Glutamatergic neuron (in vitro differentiated cells): Measurements from ENCODE around the gene STAT4. TPM values are rescaled to one million over a fixed set of nuclear protein-coding genes. Genes with fewer than 3 reads are reported as not detected.

Source experiments
- DNase-seq: peaks from one replicate; pipeline ENCODE4 v3.0.0; 2022
- H3K27ac Mint-ChIP-seq: one replicate; pipeline ENCODE4 v1.8.0; 2020; ENCODE audit warnings: mild to moderate bottlenecking, mixed read lengths, inconsistent platforms; ENCODE audit not compliant: unreplicated experiment
- H3K27me3 Mint-ChIP-seq: one replicate; pipeline ENCODE4 v1.8.0; 2020; ENCODE audit warnings: mild to moderate bottlenecking, moderate library complexity, mixed read lengths, inconsistent platforms; ENCODE audit not compliant: unreplicated experiment
- H3K36me3 Mint-ChIP-seq: one replicate; pipeline ENCODE4 v1.8.0; 2020; ENCODE audit warnings: mild to moderate bottlenecking, mixed read lengths, inconsistent platforms; ENCODE audit not compliant: unreplicated experiment
- H3K4me1 Mint-ChIP-seq: one replicate; pipeline ENCODE4 v1.8.0; 2020; ENCODE audit warnings: mild to moderate bottlenecking, low read depth, mixed read lengths, inconsistent platforms; ENCODE audit not compliant: unreplicated experiment
- H3K4me3 Mint-ChIP-seq: one replicate; pipeline ENCODE4 v1.8.0; 2020; ENCODE audit warnings: mild to moderate bottlenecking, mixed read lengths, inconsistent platforms; ENCODE audit not compliant: unreplicated experiment
- H3K9me3 Mint-ChIP-seq: one replicate; pipeline ENCODE4 v1.8.0; 2020; ENCODE audit warnings: mild to moderate bottlenecking, moderate library complexity, mixed read lengths, inconsistent platforms; ENCODE audit not compliant: unreplicated experiment
- CTCF ChIP-seq: fragments of 200-600 bp; sonication (generic); IDR thresholded peaks from one replicate; pipeline ENCODE4 v1.5.0; 2021; ENCODE audit not compliant: partially characterized antibody, unreplicated experiment
- total RNA-seq: library from RNA; stranded (reverse); fragmentation: NEBNext Ultra II Directional; extraction: Animal tissue kit (Norgen Biotek cat#: 25700); gene quantifications from one replicate; pipeline ENCODE4 v1.2.1, GENCODE V29; 2021; ENCODE audit not compliant: unreplicated experiment

The STAT4 gene
- total RNA-seq, 1 donor from 2014 or later: 0.74 TPM

DNA sequence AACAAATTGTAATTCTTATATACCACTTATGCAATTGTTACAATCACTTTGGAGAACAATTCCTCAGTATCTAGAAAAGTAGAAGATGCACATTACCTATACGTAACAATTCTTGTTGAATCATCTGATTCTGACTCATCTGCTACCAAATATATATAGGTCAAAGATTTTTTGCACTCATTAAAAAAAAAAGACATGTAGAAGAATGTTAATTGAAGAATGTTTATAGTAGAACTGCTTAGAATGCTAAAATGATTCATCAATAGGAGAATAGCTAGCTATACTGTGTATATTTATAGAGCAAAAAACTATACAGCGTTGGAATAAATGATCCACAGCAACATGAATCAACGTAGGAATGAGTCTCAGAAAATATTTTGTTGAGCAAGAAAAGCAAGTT lies 107.4 kb downstream of the STAT4 start:
- Mint-ChIP-seq H3K36me3 (no peaks in the 10 kb centered on the region), H3K4me3 (no peak overlapping the region), H3K27me3 (no peaks in the 10 kb centered on the region), H3K9me3 (no peaks in the 10 kb centered on the region), H3K27ac (no peak overlapping the region), H3K4me1 (no peaks in the 10 kb centered on the region)
- DNase-seq: no peak
- TF ChIP-seq CTCF: no peak

- H3K36me3 Mint-ChIP-seq: no peaks in the 10 kb centered on the region
- H3K4me1 Mint-ChIP-seq: no peaks in the 10 kb centered on the region
- H3K4me3 Mint-ChIP-seq: no peak overlapping the region
- H3K9me3 Mint-ChIP-seq: no peaks in the 10 kb centered on the region
- H3K27me3 Mint-ChIP-seq: no peaks in the 10 kb centered on the region
- no peak overlapping the region for H3K27ac Mint-ChIP-seq
- TF ChIP-seq CTCF: no peak
- DNase-seq: no peak
Observed at GRCh38 chr2:191041418-191042161, 109.2 kb downstream of the STAT4 start.

- Mint-ChIP-seq H3K27ac (no peak overlapping the region), H3K36me3 (no peaks in the 10 kb centered on the region), H3K27me3 (no peaks in the 10 kb centered on the region), H3K9me3 (no peaks in the 10 kb centered on the region), H3K4me1 (no peaks in the 10 kb centered on the region), H3K4me3 (no peak overlapping the region)
- no peak for DNase-seq
- no peak for TF ChIP-seq CTCF
Observed at GRCh38 chr2:191039616-191040015, 111.2 kb downstream of the STAT4 start.

- Mint-ChIP-seq H3K36me3 (no peaks in the 10 kb centered on the region), H3K4me1 (no peaks in the 10 kb centered on the region), H3K4me3 (no peak overlapping the region), H3K27ac (no peak overlapping the region), H3K27me3 (no peaks in the 10 kb centered on the region), H3K9me3 (no peaks in the 10 kb centered on the region)
- DNase-seq: no peak
- no peak for TF ChIP-seq CTCF
Observed at GRCh38 chr2:191038741-191039140, 112.1 kb downstream of the STAT4 start.

DNA sequence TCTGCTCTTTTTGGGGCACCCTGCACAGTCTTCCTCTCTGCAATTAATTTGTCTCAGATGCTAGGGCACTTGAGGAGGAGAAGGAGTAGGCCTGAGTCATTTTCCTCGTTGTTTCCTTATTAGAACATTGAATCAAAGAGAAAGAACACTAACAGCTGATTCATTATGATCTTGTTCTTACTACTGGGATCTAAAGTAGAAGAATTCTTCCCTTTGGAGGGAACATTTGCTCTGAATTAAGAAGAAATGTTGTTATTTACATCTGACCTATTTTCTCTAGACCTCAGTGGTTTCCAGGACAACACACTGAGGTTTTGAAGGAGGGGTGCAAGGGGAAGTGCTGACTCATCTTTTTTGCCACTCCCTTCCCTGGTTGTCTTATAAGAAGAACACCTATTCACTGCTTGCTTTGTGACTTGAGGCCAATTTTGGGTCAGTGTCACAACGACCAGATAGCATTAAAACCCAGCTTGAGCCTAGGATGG lies 112.5 kb downstream of the STAT4 start:
- H3K9me3 Mint-ChIP-seq: no peaks in the 10 kb centered on the region
- no peaks in the 10 kb centered on the region for H3K27me3 Mint-ChIP-seq
- no peak overlapping the region for H3K4me3 Mint-ChIP-seq
- no peaks in the 10 kb centered on the region for H3K4me1 Mint-ChIP-seq
- no peak for TF ChIP-seq CTCF
- H3K27ac Mint-ChIP-seq: no peak overlapping the region
- no peaks in the 10 kb centered on the region for H3K36me3 Mint-ChIP-seq
- no peak for DNase-seq
